OCI-LY7 (cell line): Measurements from ENCODE around the gene PRM2.

Experiments
- EZH2phosphoT487 ChIP-seq: fragments of 200-600 bp; sonication (generic); IDR thresholded peaks from 2 replicates; pipeline ENCODE4 v1.6.1; 2018; ENCODE audit warnings: low read depth, borderline replicate concordance, mild to moderate bottlenecking, mixed run types, antibody characterized with exemption, low read length, moderate library complexity, mixed read lengths
- TF ChIP-seq, protein P1 (sequence below): fragments of 200-600 bp; sonication (generic); conservative IDR thresholded peaks from 2 replicates; pipeline ENCODE4 v1.5.1; 2014; ENCODE audit warnings: mild to moderate bottlenecking, antibody characterized with exemption, low read length, moderate library complexity, mixed read lengths

DNA sequence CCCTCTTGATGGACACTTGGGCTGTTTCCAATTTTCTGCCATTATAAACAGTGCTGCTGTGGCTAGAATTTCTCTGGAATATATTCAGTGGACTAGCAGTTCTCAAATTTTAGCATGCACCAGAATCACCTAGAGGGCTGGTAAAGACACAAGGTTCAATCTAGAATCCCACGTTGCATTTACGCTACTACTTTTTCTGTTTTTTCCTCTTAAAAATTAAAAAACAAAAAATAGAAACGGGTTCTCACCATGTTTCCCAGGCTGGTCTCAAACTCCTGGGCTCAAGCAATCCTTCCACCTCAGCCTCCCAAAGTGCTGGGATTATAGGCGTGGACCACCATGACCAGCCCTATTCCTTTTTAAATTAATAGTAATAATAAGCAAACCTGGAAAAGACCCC, 19.4 kb upstream of the PRM2 start:
- TF ChIP-seq, protein P1, sequence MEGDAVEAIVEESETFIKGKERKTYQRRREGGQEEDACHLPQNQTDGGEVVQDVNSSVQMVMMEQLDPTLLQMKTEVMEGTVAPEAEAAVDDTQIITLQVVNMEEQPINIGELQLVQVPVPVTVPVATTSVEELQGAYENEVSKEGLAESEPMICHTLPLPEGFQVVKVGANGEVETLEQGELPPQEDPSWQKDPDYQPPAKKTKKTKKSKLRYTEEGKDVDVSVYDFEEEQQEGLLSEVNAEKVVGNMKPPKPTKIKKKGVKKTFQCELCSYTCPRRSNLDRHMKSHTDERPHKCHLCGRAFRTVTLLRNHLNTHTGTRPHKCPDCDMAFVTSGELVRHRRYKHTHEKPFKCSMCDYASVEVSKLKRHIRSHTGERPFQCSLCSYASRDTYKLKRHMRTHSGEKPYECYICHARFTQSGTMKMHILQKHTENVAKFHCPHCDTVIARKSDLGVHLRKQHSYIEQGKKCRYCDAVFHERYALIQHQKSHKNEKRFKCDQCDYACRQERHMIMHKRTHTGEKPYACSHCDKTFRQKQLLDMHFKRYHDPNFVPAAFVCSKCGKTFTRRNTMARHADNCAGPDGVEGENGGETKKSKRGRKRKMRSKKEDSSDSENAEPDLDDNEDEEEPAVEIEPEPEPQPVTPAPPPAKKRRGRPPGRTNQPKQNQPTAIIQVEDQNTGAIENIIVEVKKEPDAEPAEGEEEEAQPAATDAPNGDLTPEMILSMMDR = no peak
- no peak for TF ChIP-seq EZH2phosphoT487
